OCI-LY3 (cell line): ENCODE data around the gene TBC1D4.

ENCODE experiments used
- H2AFZ ChIP-seq: fragments of 200-600, 300-600 bp; shearing (Covaris generic); 2 replicates; pipeline ENCODE4 v1.6.0; 2014; ENCODE audit warnings: antibody characterized with exemption, low read depth, low read length
- H3K27ac ChIP-seq: fragments of 200-600, 300-600 bp; sonication (generic); 2 replicates; pipeline ENCODE4 v1.5.1; 2014; ENCODE audit warnings: mild to moderate bottlenecking, low read length, moderate library complexity, mixed read lengths
- H3K27me3 ChIP-seq: fragments of 200-600, 300-600 bp; sonication (generic); 2 replicates; pipeline ENCODE4 v1.6.1; 2014; ENCODE audit warnings: low read depth, low read length, mixed read lengths
- H3K36me3 ChIP-seq: fragments of 200-600, 300-600 bp; sonication (generic); replicated peaks from 2 replicates; pipeline ENCODE3; 2014; ENCODE audit warnings: low read depth, low read length, mixed read lengths
- H3K4me1 ChIP-seq: fragments of 300-600, 200-600 bp; sonication (generic); 2 replicates; pipeline ENCODE4 v1.6.1; 2014; ENCODE audit warnings: low read length, mixed read lengths
- H3K4me2 ChIP-seq: fragments of 200-600, 300-600 bp; sonication (generic); 2 replicates; pipeline ENCODE4 v1.6.1; 2014; ENCODE audit warnings: low read length, mixed read lengths
- H3K4me3 ChIP-seq: fragments of 300-600, 200-600 bp; sonication (generic); 2 replicates; pipeline ENCODE4 v1.5.1; 2014; ENCODE audit warnings: antibody characterized with exemption, mild to moderate bottlenecking, low read length, moderate library complexity
- H3K79me2 ChIP-seq: fragments of 300-600, 200-600 bp; shearing (Covaris generic); 2 replicates; pipeline ENCODE4 v1.6.1; 2014; ENCODE audit warnings: mild to moderate bottlenecking, low read length, mixed read lengths
- H3K9ac ChIP-seq: fragments of 300-600, 200-600 bp; shearing (Covaris generic); 2 replicates; pipeline ENCODE4 v1.6.0; 2014; ENCODE audit warnings: mild to moderate bottlenecking, low read length, moderate library complexity
- H3K9me3 ChIP-seq: fragments of 200-600, 300-600 bp; shearing (Covaris generic); 2 replicates; pipeline ENCODE4 v1.6.1; 2014; ENCODE audit warnings: low read length, mixed read lengths; ENCODE audit not compliant: insufficient read depth
- H4K20me1 ChIP-seq: fragments of 200-600, 300-600 bp; sonication (generic); 2 replicates; pipeline ENCODE4 v1.6.1; 2016; ENCODE audit warnings: low read length, mixed read lengths; ENCODE audit not compliant: insufficient read depth
- CTCF ChIP-seq: fragments of 200-600, 300-600 bp; sonication (generic); IDR thresholded peaks from 2 replicates; pipeline ENCODE4 v1.5.1; 2014; ENCODE audit warnings: antibody characterized with exemption, low read length, low read depth
- EZH2phosphoT487 ChIP-seq: fragments of 200-600 bp; shearing (Covaris generic); IDR thresholded peaks from 2 replicates; pipeline ENCODE4 v1.6.1; 2018; ENCODE audit warnings: antibody characterized with exemption, mixed run types, low read depth

TBC1D4 gene

GRCh38 chr13:75467040-75467728 lies 14.8 kb downstream of the TBC1D4 start:
- Histone ChIP-seq H3K4me2 (no peak overlapping the region), H3K79me2 (no peaks in the 10 kb centered on the region), H3K27ac (no peak overlapping the region), H3K9ac (no peak overlapping the region), H3K9me3 (no peaks in the 10 kb centered on the region), H3K36me3 (peaks cover 5% of the 10 kb centered on the region), H4K20me1 (no peaks in the 10 kb centered on the region), H3K4me3 (no peak overlapping the region), H2AFZ (no peak overlapping the region), H3K27me3 (no peaks in the 10 kb centered on the region), H3K4me1 (no peaks in the 10 kb centered on the region)
- no peak for TF ChIP-seq EZH2phosphoT487
- no peak for TF ChIP-seq CTCF

- Histone ChIP-seq H3K4me3 (no peak overlapping the region), H3K4me2 (no peak overlapping the region), H3K4me1 (no peaks in the 10 kb centered on the region), H3K9me3 (no peaks in the 10 kb centered on the region), H3K27me3 (no peaks in the 10 kb centered on the region), H3K27ac (no peak overlapping the region), H3K36me3 (peaks cover 5% of the 10 kb centered on the region), H4K20me1 (no peaks in the 10 kb centered on the region), H3K79me2 (no peaks in the 10 kb centered on the region), H2AFZ (no peak overlapping the region), H3K9ac (no peak overlapping the region)
- TF ChIP-seq CTCF: no peak
- no peak for TF ChIP-seq EZH2phosphoT487
Measured at GRCh38 chr13:75465236-75465635, 16.7 kb downstream of the TBC1D4 start.

- H3K9ac ChIP-seq: no peak overlapping the region
- H3K27ac ChIP-seq: no peak overlapping the region
- TF ChIP-seq CTCF (no peak), EZH2phosphoT487 (no peak)
- H3K4me3 ChIP-seq: no peak overlapping the region
- H3K36me3 ChIP-seq: peaks cover 5% of the 10 kb centered on the region
- H3K4me2 ChIP-seq: no peak overlapping the region
- H3K4me1 ChIP-seq: no peaks in the 10 kb centered on the region
- no peak overlapping the region for H2AFZ ChIP-seq
- no peaks in the 10 kb centered on the region for H3K9me3 ChIP-seq
- H3K79me2 ChIP-seq: no peaks in the 10 kb centered on the region
- H4K20me1 ChIP-seq: no peaks in the 10 kb centered on the region
- H3K27me3 ChIP-seq: no peaks in the 10 kb centered on the region
Measured at GRCh38 chr13:75461314-75461713, 20.7 kb downstream of the TBC1D4 start.

DNA sequence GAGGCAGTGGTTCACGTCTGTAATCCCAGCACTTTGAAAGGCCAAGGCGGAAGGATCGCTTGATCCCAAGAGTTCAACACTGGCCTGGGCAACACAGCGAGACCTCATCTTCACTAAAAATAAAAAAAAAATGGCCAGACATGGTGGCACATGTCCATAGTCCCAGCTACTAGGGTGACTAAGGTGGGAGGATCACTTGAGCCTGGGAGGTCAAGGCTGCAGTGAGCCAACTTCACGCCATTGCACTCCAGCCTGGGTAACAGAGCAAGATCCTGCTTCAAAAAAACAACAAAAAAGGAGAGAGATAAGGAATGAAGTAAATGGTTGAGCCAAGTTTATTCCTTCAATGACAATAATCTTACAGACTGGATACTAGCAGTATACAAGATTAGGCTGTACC lies 21.3 kb downstream of the TBC1D4 start:
- no peak overlapping the region for H2AFZ ChIP-seq
- H3K4me1 ChIP-seq: no peaks in the 10 kb centered on the region
- H3K36me3 ChIP-seq: peaks cover 5% of the 10 kb centered on the region
- no peak overlapping the region for H3K4me3 ChIP-seq
- H3K9ac ChIP-seq: no peak overlapping the region
- no peaks in the 10 kb centered on the region for H3K79me2 ChIP-seq
- H3K27me3 ChIP-seq: no peaks in the 10 kb centered on the region
- no peaks in the 10 kb centered on the region for H3K9me3 ChIP-seq
- TF ChIP-seq EZH2phosphoT487: no peak
- no peak for TF ChIP-seq CTCF
- no peak overlapping the region for H3K27ac ChIP-seq
- no peak overlapping the region for H3K4me2 ChIP-seq
- H4K20me1 ChIP-seq: no peaks in the 10 kb centered on the region
